ENCODE results near the gene SYCP2L. TPM values are rescaled to one million over a fixed set of nuclear protein-coding genes. Genes with fewer than 3 reads are reported as not detected.

Gene SYCP2L
- total and polyA plus RNA-seq, 2 experiments from 2014 or later: 10.5 to 11.0 TPM

GRCh38 chr6:11007715-11008608 is 121.1 kb downstream of the SYCP2L start (continued):
- TF ChIP-seq ZNF462 (CRISPR knock-in tag; IDR thresholded peaks at IDR 0.05) (no peak), CREB1 (CRISPR knock-in tag; IDR thresholded peaks at IDR 0.05; ENCODE audit: low read depth) (no peak)

DNA sequence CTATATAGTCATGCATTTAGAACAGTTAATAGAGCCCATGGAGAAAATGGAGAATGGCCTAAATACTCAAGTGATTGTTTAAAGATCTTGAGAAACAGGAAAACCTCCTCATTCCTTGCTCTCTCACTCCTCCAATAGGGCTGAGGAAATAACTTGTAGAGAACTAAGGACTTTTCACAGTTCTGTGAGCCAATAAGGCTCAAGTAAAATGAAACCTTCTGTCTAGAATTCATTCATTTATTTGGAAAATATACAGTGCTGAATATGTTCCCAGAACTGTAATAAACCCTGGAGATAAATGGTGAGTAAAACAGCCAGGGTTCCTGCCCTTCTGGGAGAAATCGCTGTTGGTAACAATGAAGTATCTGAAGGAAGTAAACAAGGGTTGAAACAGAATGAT is 122.0 kb downstream of the SYCP2L start:
- H3K4me1 ChIP-seq (ENCODE audit: insufficient read depth): peaks cover 14% of the 10 kb centered on the region; the same call in 1 of the 2 replicates
- H3K36me3 ChIP-seq (ENCODE audit: insufficient read depth): no peaks in the 10 kb centered on the region
- Mint-ChIP-seq H3K36me3 (ENCODE audit: low read depth) (no peaks in the 10 kb centered on the region), H3K4me1 (peaks cover 29% of the 10 kb centered on the region), H3K4me3 (no peak overlapping the region), H3K9me3 (no peaks in the 10 kb centered on the region), H3K27ac (no peak overlapping the region), H3K27me3 (ENCODE audit: insufficient read depth, low read depth, poor library complexity) (peaks cover 8% of the 10 kb centered on the region)
- no peak for ATAC-seq
- no peak overlapping the region for H3K27ac ChIP-seq (ENCODE audit: low read depth)
- no peak overlapping the region for H3K4me3 ChIP-seq
- no peak overlapping the region for H2AFZ ChIP-seq
- H3K27me3 ChIP-seq (ENCODE audit: insufficient read depth): no peaks in the 10 kb centered on the region
- no peak overlapping the region for H3K4me2 ChIP-seq
- no peaks in the 10 kb centered on the region for H3K9me2 ChIP-seq (ENCODE audit: insufficient read depth)
- DNase-seq (ENCODE audit: low spot score): no peak
- no peaks in the 10 kb centered on the region for H4K20me1 ChIP-seq (replicated peaks; ENCODE audit: insufficient read depth)
- H3F3A ChIP-seq (replicated peaks; ENCODE audit: low read depth): no peaks in the 10 kb centered on the region
- H3K79me2 ChIP-seq (replicated peaks; ENCODE audit: insufficient read depth): no peaks in the 10 kb centered on the region
- TF ChIP-seq EZH2 (IDR thresholded peaks at IDR 0.05; ENCODE audit: low read depth, unreplicated experiment) (no peak), EZH2phosphoT487 (IDR thresholded peaks at IDR 0.05; ENCODE audit: unreplicated experiment) (no peak), ZNF462 (CRISPR knock-in tag; IDR thresholded peaks at IDR 0.05) (no peak), NANOG (IDR thresholded peaks at IDR 0.05; ENCODE audit: borderline replicate concordance) (no peak), ZNF114 (CRISPR knock-in tag; IDR thresholded peaks at IDR 0.05) (no peak)
- TF ChIP-seq, protein P1, sequence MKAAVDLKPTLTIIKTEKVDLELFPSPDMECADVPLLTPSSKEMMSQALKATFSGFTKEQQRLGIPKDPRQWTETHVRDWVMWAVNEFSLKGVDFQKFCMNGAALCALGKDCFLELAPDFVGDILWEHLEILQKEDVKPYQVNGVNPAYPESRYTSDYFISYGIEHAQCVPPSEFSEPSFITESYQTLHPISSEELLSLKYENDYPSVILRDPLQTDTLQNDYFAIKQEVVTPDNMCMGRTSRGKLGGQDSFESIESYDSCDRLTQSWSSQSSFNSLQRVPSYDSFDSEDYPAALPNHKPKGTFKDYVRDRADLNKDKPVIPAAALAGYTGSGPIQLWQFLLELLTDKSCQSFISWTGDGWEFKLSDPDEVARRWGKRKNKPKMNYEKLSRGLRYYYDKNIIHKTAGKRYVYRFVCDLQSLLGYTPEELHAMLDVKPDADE (IDR thresholded peaks at IDR 0.05): no peak
